Astrocyte of the spinal cord (primary cell): Measurements from ENCODE around the gene CEP85L.

Experiments used
- DNase-seq: peaks from one replicate; pipeline ENCODE4 v3.0.0; 2011; ENCODE audit warnings: low read depth, low spot score
- H3K4me3 ChIP-seq: 2 replicates; pipeline ENCODE4 v1.5.1; 2011; ENCODE audit warnings: low read depth, mild to moderate bottlenecking, low read length, moderate library complexity
- CTCF ChIP-seq: IDR thresholded peaks from 2 replicates; pipeline ENCODE4 v1.5.1; 2012; ENCODE audit warnings: low read depth, mild to moderate bottlenecking, low read length, inconsistent platforms
- in situ Hi-C: cut with HindIII; loops from 2 replicates; pipeline ENCODE4 v1.10.0; 2017; ENCODE audit warnings: low sequenced_read_pairs

CEP85L gene

GRCh38 chr6:118494091-118494490, 157.3 kb downstream of the CEP85L start:
- no peak for TF ChIP-seq CTCF
- no peak overlapping the region for H3K4me3 ChIP-seq
- in situ Hi-C loops, result no loop called here
- peak; percentile 22 for DNase-seq

DNA sequence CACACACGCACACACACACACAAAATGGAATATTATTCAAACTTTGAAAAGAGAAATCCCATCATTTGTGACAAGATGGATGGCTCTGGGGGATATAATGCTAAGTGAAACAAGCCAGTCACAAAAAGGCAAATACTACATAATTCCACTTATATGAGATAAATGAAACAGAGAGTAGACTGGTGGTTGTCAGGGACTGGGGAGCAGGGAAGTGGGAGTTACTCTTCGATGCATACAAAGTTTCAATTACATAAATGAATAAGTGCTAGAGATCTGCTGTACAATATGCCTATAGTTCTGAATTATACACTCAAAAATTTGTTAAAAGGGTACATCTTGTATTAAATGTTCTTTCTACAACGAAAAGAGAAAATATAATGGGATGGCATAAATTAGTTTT, 161.4 kb downstream of the CEP85L start:
- no peak for DNase-seq
- no peak overlapping the region for H3K4me3 ChIP-seq
- TF ChIP-seq CTCF, result no peak
- in situ Hi-C loops, result no loop called here

GRCh38 chr6:118488631-118489030, 162.8 kb downstream of the CEP85L start:
- no peak overlapping the region for H3K4me3 ChIP-seq
- no peak for TF ChIP-seq CTCF
- DNase-seq, result no peak
- in situ Hi-C loops, result no loop called here

DNA sequence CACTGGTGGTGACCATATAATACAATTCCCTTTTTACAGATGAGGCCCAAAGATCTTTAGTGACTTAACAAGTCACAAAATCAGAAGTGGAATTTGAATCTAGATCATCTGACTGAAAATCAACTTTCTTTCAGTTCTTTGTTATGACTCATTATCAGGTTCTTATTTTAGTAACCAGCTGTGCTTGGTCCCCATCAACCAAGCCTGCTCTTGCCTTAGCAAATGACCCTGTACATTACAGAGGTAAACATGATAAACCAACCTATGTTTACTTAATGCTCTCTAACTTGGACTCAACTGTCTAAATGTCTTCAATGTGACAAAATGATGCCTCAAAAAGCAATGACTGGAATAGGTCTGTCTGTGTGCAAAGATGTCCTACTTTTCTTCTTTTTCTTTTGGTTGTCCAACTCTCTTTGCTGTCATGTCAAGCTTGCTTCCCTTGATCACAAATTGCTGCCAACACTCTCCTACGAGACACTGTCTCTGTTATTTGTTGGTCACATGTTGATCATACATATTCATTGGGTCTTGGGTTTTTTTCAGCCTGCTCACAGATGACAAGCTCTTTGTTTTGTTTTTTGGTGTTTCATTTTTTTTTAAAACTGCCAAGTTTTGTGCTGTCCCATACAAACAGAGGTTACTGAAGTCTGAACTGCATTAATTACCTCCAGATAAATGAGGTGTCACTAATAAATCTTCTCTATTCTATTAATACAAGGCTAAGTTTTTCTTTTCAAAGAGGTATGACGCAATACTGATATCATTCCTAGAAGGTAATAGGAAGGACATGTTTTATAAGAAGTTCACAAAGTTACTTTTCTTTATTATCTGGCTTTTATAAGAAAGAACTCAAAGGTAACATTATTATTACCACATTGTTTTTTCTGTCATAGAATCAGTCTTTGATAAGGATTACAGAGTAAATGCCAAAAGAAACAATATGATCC, 165.5 kb downstream of the CEP85L start:
- no peak for DNase-seq
- in situ Hi-C loops, result no loop called here
- TF ChIP-seq CTCF, result no peak

DNA sequence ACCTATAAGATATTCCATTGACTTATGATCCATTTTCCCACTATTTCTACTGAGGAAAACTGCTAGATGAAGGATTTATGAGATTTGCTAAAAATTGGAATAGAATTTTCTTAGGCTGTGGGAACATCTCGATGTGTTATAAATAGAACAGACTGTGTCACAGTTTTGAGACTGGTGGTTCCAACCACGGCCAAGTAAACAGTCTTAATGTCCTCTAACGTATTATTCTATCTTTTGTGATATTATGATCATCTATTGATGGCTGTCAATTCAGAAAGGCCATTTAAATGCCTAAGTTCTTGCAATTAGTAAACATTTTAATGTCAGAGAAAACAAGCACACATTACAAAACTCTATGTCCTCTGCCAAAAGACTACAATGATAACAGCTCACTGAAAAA, 174.8 kb downstream of the CEP85L start:
- no peak overlapping the region for H3K4me3 ChIP-seq
- no peak for TF ChIP-seq CTCF
- no peak for DNase-seq
- in situ Hi-C loops, result no loop called here

More for the DNA sequence above, 165.5 kb downstream of the CEP85L start:
- H3K4me3 ChIP-seq, result no peak overlapping the region

DNA sequence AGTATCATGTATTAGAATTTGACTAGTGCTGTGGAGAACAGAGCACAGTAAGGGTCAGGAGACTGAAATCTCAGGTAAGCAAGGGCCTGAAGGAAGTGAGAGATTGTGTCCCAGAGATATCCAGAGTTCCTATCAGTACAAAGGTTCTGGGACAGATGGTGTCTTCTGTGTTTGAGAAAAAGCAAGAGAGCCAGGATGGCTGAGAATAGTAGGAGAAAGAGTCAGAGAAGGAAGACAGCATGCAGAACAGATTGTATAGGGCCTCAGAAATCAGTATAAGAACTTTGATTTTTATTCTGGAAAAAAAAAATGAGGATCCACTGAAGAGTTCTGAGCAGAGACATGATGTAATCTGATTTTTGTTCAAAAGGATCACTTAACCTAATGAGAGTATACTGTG, 178.1 kb downstream of the CEP85L start:
- in situ Hi-C loops, result no loop called here
- TF ChIP-seq CTCF, result no peak
- H3K4me3 ChIP-seq, result no peak overlapping the region
- DNase-seq, result no peak
